ENCODE data around the gene TMEM116.

Gene TMEM116

GRCh38 chr12:111991946-111992345 is 21.0 kb downstream of the TMEM116 start:
- H3K9me3 ChIP-seq (ENCODE audit: insufficient read depth, low read length), result no peaks in the 10 kb centered on the region
- H3K79me2 ChIP-seq (ENCODE audit: low read length), result no peaks in the 10 kb centered on the region
- H3K4me3 ChIP-seq (ENCODE audit: low read length), result peak overlapping the region; percentile 40
- TF ChIP-seq EZH2phosphoT487 (IDR thresholded peaks at IDR 0.05; ENCODE audit: low read depth) (no peak), CTCF (IDR thresholded peaks at IDR 0.05; ENCODE audit: low read depth, low read length) (no peak)
- H4K20me1 ChIP-seq (ENCODE audit: insufficient read depth, low read length), result peaks cover 13% of the 10 kb centered on the region
- H2AFZ ChIP-seq (ENCODE audit: low read depth, low read length), result no peak overlapping the region
- H3K4me1 ChIP-seq (ENCODE audit: low read length), result peaks cover 38% of the 10 kb centered on the region
- no peak overlapping the region for H3K9ac ChIP-seq (ENCODE audit: low read length)
- no peak overlapping the region for H3K27ac ChIP-seq (ENCODE audit: low read length)
- peak overlapping the region; percentile 61 for H3K4me2 ChIP-seq (ENCODE audit: low read length)
- peaks cover 2% of the 10 kb centered on the region for H3K36me3 ChIP-seq (replicated peaks; ENCODE audit: low read depth, low read length)
- H3K27me3 ChIP-seq (ENCODE audit: low read depth, low read length), result peaks cover 16% of the 10 kb centered on the region

- Histone ChIP-seq H3K27me3 (ENCODE audit: low read depth, low read length) (peaks cover 16% of the 10 kb centered on the region), H2AFZ (ENCODE audit: low read depth, low read length) (no peak overlapping the region), H3K4me1 (ENCODE audit: low read length) (peaks cover 38% of the 10 kb centered on the region), H3K4me3 (ENCODE audit: low read length) (no peak overlapping the region), H3K9ac (ENCODE audit: low read length) (no peak overlapping the region), H4K20me1 (ENCODE audit: insufficient read depth, low read length) (peaks cover 13% of the 10 kb centered on the region), H3K9me3 (ENCODE audit: insufficient read depth, low read length) (no peaks in the 10 kb centered on the region), H3K79me2 (ENCODE audit: low read length) (no peaks in the 10 kb centered on the region), H3K4me2 (ENCODE audit: low read length) (peak overlapping the region; percentile 61), H3K27ac (ENCODE audit: low read length) (no peak overlapping the region), H3K36me3 (replicated peaks; ENCODE audit: low read depth, low read length) (peaks cover 2% of the 10 kb centered on the region)
- TF ChIP-seq EZH2phosphoT487 (IDR thresholded peaks at IDR 0.05; ENCODE audit: low read depth) (no peak), CTCF (IDR thresholded peaks at IDR 0.05; ENCODE audit: low read depth, low read length) (no peak)
Measured at GRCh38 chr12:111991535-111991934, 21.4 kb downstream of the TMEM116 start.

GRCh38 chr12:111984820-111985219 is 28.1 kb downstream of the TMEM116 start:
- Histone ChIP-seq H3K36me3 (replicated peaks; ENCODE audit: low read depth, low read length) (no peaks in the 10 kb centered on the region), H3K9ac (ENCODE audit: low read length) (no peak overlapping the region), H3K27me3 (ENCODE audit: low read depth, low read length) (no peaks in the 10 kb centered on the region), H4K20me1 (ENCODE audit: insufficient read depth, low read length) (no peaks in the 10 kb centered on the region), H2AFZ (ENCODE audit: low read depth, low read length) (no peak overlapping the region), H3K4me3 (ENCODE audit: low read length) (no peak overlapping the region), H3K4me2 (ENCODE audit: low read length) (no peak overlapping the region), H3K27ac (ENCODE audit: low read length) (no peak overlapping the region), H3K4me1 (ENCODE audit: low read length) (no peaks in the 10 kb centered on the region), H3K9me3 (ENCODE audit: insufficient read depth, low read length) (no peaks in the 10 kb centered on the region), H3K79me2 (ENCODE audit: low read length) (no peaks in the 10 kb centered on the region)
- TF ChIP-seq EZH2phosphoT487 (IDR thresholded peaks at IDR 0.05; ENCODE audit: low read depth) (no peak), CTCF (IDR thresholded peaks at IDR 0.05; ENCODE audit: low read depth, low read length) (no peak)

- no peak overlapping the region for H3K9ac ChIP-seq (ENCODE audit: low read length)
- H3K27me3 ChIP-seq (ENCODE audit: low read depth, low read length), result no peaks in the 10 kb centered on the region
- no peak overlapping the region for H3K4me2 ChIP-seq (ENCODE audit: low read length)
- no peak overlapping the region for H2AFZ ChIP-seq (ENCODE audit: low read depth, low read length)
- H3K79me2 ChIP-seq (ENCODE audit: low read length), result no peaks in the 10 kb centered on the region
- no peaks in the 10 kb centered on the region for H3K36me3 ChIP-seq (replicated peaks; ENCODE audit: low read depth, low read length)
- H3K4me1 ChIP-seq (ENCODE audit: low read length), result no peaks in the 10 kb centered on the region
- no peak overlapping the region for H3K4me3 ChIP-seq (ENCODE audit: low read length)
- no peaks in the 10 kb centered on the region for H4K20me1 ChIP-seq (ENCODE audit: insufficient read depth, low read length)
- no peak overlapping the region for H3K27ac ChIP-seq (ENCODE audit: low read length)
- H3K9me3 ChIP-seq (ENCODE audit: insufficient read depth, low read length), result no peaks in the 10 kb centered on the region
- no peak for TF ChIP-seq EZH2phosphoT487 (IDR thresholded peaks at IDR 0.05; ENCODE audit: low read depth)
Measured at GRCh38 chr12:111981987-111982386, 31.0 kb downstream of the TMEM116 start.

- Histone ChIP-seq H3K79me2 (ENCODE audit: low read length) (no peaks in the 10 kb centered on the region), H4K20me1 (ENCODE audit: insufficient read depth, low read length) (no peaks in the 10 kb centered on the region), H3K9ac (ENCODE audit: low read length) (no peak overlapping the region), H3K4me2 (ENCODE audit: low read length) (no peak overlapping the region), H3K27ac (ENCODE audit: low read length) (no peak overlapping the region), H3K4me1 (ENCODE audit: low read length) (no peaks in the 10 kb centered on the region), H3K27me3 (ENCODE audit: low read depth, low read length) (no peaks in the 10 kb centered on the region), H3K36me3 (replicated peaks; ENCODE audit: low read depth, low read length) (no peaks in the 10 kb centered on the region), H3K9me3 (ENCODE audit: insufficient read depth, low read length) (no peaks in the 10 kb centered on the region), H2AFZ (ENCODE audit: low read depth, low read length) (no peak overlapping the region), H3K4me3 (ENCODE audit: low read length) (no peak overlapping the region)
- no peak for TF ChIP-seq EZH2phosphoT487 (IDR thresholded peaks at IDR 0.05; ENCODE audit: low read depth)
- no peak for TF ChIP-seq CTCF (IDR thresholded peaks at IDR 0.05; ENCODE audit: low read depth, low read length)
Measured at GRCh38 chr12:111980598-111980997, 32.4 kb downstream of the TMEM116 start.

All from OCI-LY3 (cell line).